ENCODE results near the gene HDAC10. TPM values are rescaled to one million over a fixed set of nuclear protein-coding genes. Genes with fewer than 3 reads are reported as not detected.

Gene HDAC10
- total RNA-seq, 1 experiment from 2014 or later = 71.3 TPM

GRCh38 chr22:50253046-50253915, 2.2 kb upstream of the HDAC10 start:
- H3K4me1 ChIP-seq (ENCODE audit: control insufficient read depth, insufficient read depth, low read length) = peaks cover 27% of the 10 kb centered on the region
- ATAC-seq (no peak), DNase-seq (ENCODE audit: low read depth, low spot score) (no peak)
- BruUV-seq (replicated peaks) = no TSS peak
- no peaks in the 10 kb centered on the region for H3K27me3 ChIP-seq (ENCODE audit: control insufficient read depth, insufficient read depth, low read length)
- TF ChIP-seq TCF7L2 (IDR thresholded peaks at IDR 0.05; ENCODE audit: low read depth, low read length) (no peak), SIN3A (IDR thresholded peaks at IDR 0.05; ENCODE audit: borderline replicate concordance, insufficient read depth, low read depth, low read length) (no peak), CTCF (IDR thresholded peaks at IDR 0.05) (no peak), POLR2AphosphoS5 (IDR thresholded peaks at IDR 0.05; ENCODE audit: low read depth, low read length) (no peak), REST (IDR thresholded peaks at IDR 0.05; ENCODE audit: insufficient read depth in 1 of 2, low read depth in 2 of 2, low read length in 1 of 2) (no peak)
- no peaks in the 10 kb centered on the region for H3K9me3 ChIP-seq (ENCODE audit: control insufficient read depth, insufficient read depth, low read depth, low read length)
- no peaks in the 10 kb centered on the region for H3K36me3 ChIP-seq (ENCODE audit: control insufficient read depth, insufficient read depth, low read length)
- ChIA-PET POLR2A (interaction anchor here (0.6 kb wide), 1 partner anchor 192 kb away, joined by 5 read pairs; no protein-coding TSS in a partner anchor), CTCF (interaction anchor here (0.7 to 1.3 kb wide), 3 partner anchors 20 to 89 kb away, joined by 3 to 5 read pairs (median 3); no protein-coding TSS in a partner anchor)
- 0 out of 2 replicates have a peak overlapping the region, but pooled peaks have one; percentile 29 for H3K27ac ChIP-seq (ENCODE audit: low read length)
- intact Hi-C loops (cut with micrococcal nuclease; ENCODE audit: unreplicated experiment) (no loop called here), in situ Hi-C loops (cut with HindIII; ENCODE audit: low pct_unique_long_range_greater_than_20kb, low sequenced_read_pairs) (no loop called here)
- no peak overlapping the region for H3K4me3 ChIP-seq (ENCODE audit: low read depth in 2 of 2, low read length in 2 of 2)

- H3K27me3 ChIP-seq (ENCODE audit: control insufficient read depth, insufficient read depth, low read length) = no peaks in the 10 kb centered on the region
- peak overlapping the region; percentile 70 for H3K27ac ChIP-seq (ENCODE audit: low read length)
- ATAC-seq = peak; percentile 83
- no peak for TF ChIP-seq SIN3A (IDR thresholded peaks at IDR 0.05; ENCODE audit: borderline replicate concordance, insufficient read depth, low read depth, low read length)
- peak; percentile 55; the same call in 1 of the 2 replicates for TF ChIP-seq POLR2AphosphoS5 (IDR thresholded peaks at IDR 0.05; ENCODE audit: low read depth, low read length)
- TF ChIP-seq CTCF (IDR thresholded peaks at IDR 0.05) = peak; percentile 83
- no peak for TF ChIP-seq REST (IDR thresholded peaks at IDR 0.05; ENCODE audit: insufficient read depth in 1 of 2, low read depth in 2 of 2, low read length in 1 of 2)
- TF ChIP-seq TCF7L2 (IDR thresholded peaks at IDR 0.05; ENCODE audit: low read depth, low read length) = 0 out of 2 replicates have a peak, but pooled peaks have one; percentile 21
- H3K9me3 ChIP-seq (ENCODE audit: control insufficient read depth, insufficient read depth, low read depth, low read length) = no peaks in the 10 kb centered on the region
- POLR2A ChIA-PET = interaction anchor here (0.6 kb wide), 1 partner anchor 193 kb away, joined by 5 read pairs; no protein-coding TSS in a partner anchor
- BruUV-seq (replicated peaks) = no TSS peak
- peak overlapping the region; percentile 62 to 66 for H3K4me3 ChIP-seq (ENCODE audit: low read depth in 2 of 2, low read length in 2 of 2)
- no peak for DNase-seq (ENCODE audit: low read depth, low spot score)
- CTCF ChIA-PET = interaction anchor here (0.7 to 1.3 kb wide), 3 partner anchors 21 to 90 kb away, joined by 3 to 5 read pairs (median 3); no protein-coding TSS in a partner anchor
- in situ Hi-C loops (cut with HindIII; ENCODE audit: low pct_unique_long_range_greater_than_20kb, low sequenced_read_pairs) = no loop called here
- peaks cover 25% of the 10 kb centered on the region for H3K4me1 ChIP-seq (ENCODE audit: control insufficient read depth, insufficient read depth, low read length)
- intact Hi-C loops (cut with micrococcal nuclease; ENCODE audit: unreplicated experiment) = no loop called here
- no peaks in the 10 kb centered on the region for H3K36me3 ChIP-seq (ENCODE audit: control insufficient read depth, insufficient read depth, low read length)
Measured at GRCh38 chr22:50252082-50253045, 1.3 kb upstream of the HDAC10 start.
